ENCODE data around the gene KNTC1. TPM values are rescaled to one million over a fixed set of nuclear protein-coding genes. Genes with fewer than 3 reads are reported as not detected.
"Not testable (repeated sequence)": the region's sequence is repeated elsewhere in the genome, so short reads cannot be mapped to it uniquely, and the experiment has no call there.

KNTC1 gene
- total RNA-seq, 1 donor from 2014 or later = 249 TPM

DNA sequence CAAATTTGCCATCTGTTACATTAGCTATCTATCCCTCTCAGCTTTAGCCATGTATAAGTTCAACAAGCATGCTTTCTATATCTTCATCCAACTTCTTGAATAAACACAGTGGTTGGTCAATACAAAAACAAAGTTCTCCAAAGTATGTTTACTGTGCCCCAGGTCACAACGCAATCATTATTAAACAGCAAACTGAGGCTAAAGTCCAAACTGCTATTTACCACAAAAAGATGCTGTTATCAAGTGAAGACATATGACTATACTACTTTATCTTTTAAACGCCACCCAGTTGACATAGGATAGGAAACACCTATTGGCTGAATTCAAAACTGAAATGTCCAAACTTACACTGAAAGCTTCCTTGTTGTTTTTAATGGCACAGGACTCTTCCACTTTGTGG, 38.0 kb upstream of the KNTC1 start:
- H4K20me1 ChIP-seq (ENCODE audit: low read depth) = peaks cover 5% of the 10 kb centered on the region
- no peaks in the 10 kb centered on the region for H3K27me3 ChIP-seq
- H3K4me3 ChIP-seq = no peak overlapping the region
- Mint-ChIP-seq H3K36me3 (peaks cover 31% of the 10 kb centered on the region), H3K27ac (no peak overlapping the region), H3K4me3 (no peak overlapping the region), H3K4me1 (no peaks in the 10 kb centered on the region), H3K9me3 (no peaks in the 10 kb centered on the region), H3K27me3 (ENCODE audit: insufficient read depth, low read depth) (no peaks in the 10 kb centered on the region)
- no peak overlapping the region for H3K4me2 ChIP-seq
- no peaks in the 10 kb centered on the region for H3K4me1 ChIP-seq
- H3K36me3 ChIP-seq = peaks cover 26% of the 10 kb centered on the region
- DNase-seq (ENCODE audit: low spot score) = no peak
- peaks cover 15% of the 10 kb centered on the region for H3K79me2 ChIP-seq (ENCODE audit: low read depth)
- no peak overlapping the region for H2AFZ ChIP-seq (replicated peaks)
- H3K9ac ChIP-seq = no peak overlapping the region
- TF ChIP-seq EZH2phosphoT487 (IDR thresholded peaks at IDR 0.05) = no peak
- TF ChIP-seq, protein P1, sequence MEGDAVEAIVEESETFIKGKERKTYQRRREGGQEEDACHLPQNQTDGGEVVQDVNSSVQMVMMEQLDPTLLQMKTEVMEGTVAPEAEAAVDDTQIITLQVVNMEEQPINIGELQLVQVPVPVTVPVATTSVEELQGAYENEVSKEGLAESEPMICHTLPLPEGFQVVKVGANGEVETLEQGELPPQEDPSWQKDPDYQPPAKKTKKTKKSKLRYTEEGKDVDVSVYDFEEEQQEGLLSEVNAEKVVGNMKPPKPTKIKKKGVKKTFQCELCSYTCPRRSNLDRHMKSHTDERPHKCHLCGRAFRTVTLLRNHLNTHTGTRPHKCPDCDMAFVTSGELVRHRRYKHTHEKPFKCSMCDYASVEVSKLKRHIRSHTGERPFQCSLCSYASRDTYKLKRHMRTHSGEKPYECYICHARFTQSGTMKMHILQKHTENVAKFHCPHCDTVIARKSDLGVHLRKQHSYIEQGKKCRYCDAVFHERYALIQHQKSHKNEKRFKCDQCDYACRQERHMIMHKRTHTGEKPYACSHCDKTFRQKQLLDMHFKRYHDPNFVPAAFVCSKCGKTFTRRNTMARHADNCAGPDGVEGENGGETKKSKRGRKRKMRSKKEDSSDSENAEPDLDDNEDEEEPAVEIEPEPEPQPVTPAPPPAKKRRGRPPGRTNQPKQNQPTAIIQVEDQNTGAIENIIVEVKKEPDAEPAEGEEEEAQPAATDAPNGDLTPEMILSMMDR (IDR thresholded peaks at IDR 0.05) = no peak
- no peak for TF ChIP-seq EZH2 (IDR thresholded peaks at IDR 0.05)
- H3K9me3 ChIP-seq (ENCODE audit: low read depth) = no peaks in the 10 kb centered on the region
- H3K27ac ChIP-seq = no peak overlapping the region
- H3F3A ChIP-seq (ENCODE audit: low read depth) = no peaks in the 10 kb centered on the region

DNA sequence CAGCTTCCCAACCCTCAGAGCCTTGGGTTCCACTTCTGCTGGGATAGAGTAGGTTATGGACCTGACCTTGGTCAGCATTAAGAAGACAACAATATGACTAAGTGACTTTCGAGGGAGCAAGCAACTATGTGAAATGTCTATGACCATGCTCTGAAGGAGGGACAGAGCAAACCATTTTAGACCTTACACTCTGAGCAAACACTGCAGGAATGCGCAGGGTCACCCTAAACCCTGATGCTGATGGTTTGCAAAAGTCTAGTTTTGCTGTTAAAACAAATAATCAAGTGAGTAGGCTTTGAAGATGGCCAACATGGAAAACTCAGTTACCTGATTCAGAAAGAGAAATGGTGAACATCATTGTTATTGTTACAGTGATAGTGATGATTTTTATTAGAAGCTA, 35.1 kb upstream of the KNTC1 start:
- no peak overlapping the region for H3K27ac Mint-ChIP-seq
- H3F3A ChIP-seq (ENCODE audit: low read depth) = no peaks in the 10 kb centered on the region

DNA sequence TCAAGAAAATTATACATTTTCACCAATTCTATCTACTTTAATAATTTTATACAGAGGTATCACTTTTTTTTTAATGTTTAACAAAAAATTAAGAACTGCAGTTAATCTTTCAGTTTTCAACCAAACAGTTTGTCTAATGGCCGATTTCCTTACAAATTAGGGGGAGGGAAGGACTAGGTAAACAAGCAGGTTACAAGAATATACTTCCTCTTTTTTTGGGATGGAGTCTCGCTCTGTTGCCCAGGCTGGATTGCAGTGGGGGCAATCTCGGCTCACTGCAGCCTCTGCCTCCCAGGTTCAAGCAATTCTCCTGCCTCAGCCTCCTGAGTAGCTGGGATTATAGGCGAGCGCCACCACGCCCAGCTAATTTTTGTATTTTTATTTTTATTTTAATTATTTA, 33.8 kb upstream of the KNTC1 start:
- not testable (repeated sequence) for H3F3A ChIP-seq (ENCODE audit: low read depth); H3K27ac ChIP-seq; DNase-seq (ENCODE audit: low spot score); H3K9me3 ChIP-seq (ENCODE audit: low read depth); H4K20me1 ChIP-seq (ENCODE audit: low read depth); H2AFZ ChIP-seq (replicated peaks); H3K9ac ChIP-seq; H3K9me3 Mint-ChIP-seq; H3K4me1 Mint-ChIP-seq; H3K4me3 ChIP-seq; H3K27ac Mint-ChIP-seq; H3K4me3 Mint-ChIP-seq; H3K4me2 ChIP-seq; H3K27me3 ChIP-seq; H3K27me3 Mint-ChIP-seq (ENCODE audit: insufficient read depth, low read depth); H3K4me1 ChIP-seq
- peaks cover 28% of the 10 kb centered on the region for H3K36me3 Mint-ChIP-seq
- Histone ChIP-seq H3K36me3 (peaks cover 24% of the 10 kb centered on the region), H3K79me2 (ENCODE audit: low read depth) (peaks cover 53% of the 10 kb centered on the region)

More for the DNA sequence above, 35.1 kb upstream of the KNTC1 start:
- peaks cover 29% of the 10 kb centered on the region for H3K36me3 Mint-ChIP-seq
- H3K4me3 Mint-ChIP-seq = no peak overlapping the region
- H3K27ac ChIP-seq = no peak overlapping the region
- H2AFZ ChIP-seq (replicated peaks) = no peak overlapping the region
- no peaks in the 10 kb centered on the region for H3K9me3 ChIP-seq (ENCODE audit: low read depth)
- no peaks in the 10 kb centered on the region for H3K27me3 ChIP-seq
- no peaks in the 10 kb centered on the region for H3K27me3 Mint-ChIP-seq (ENCODE audit: insufficient read depth, low read depth)
- H3K4me2 ChIP-seq = no peak overlapping the region
- no peaks in the 10 kb centered on the region for H3K9me3 Mint-ChIP-seq
- no peak for DNase-seq (ENCODE audit: low spot score)
- peaks cover 2% of the 10 kb centered on the region for H3K4me1 Mint-ChIP-seq
- H3K4me1 ChIP-seq = no peaks in the 10 kb centered on the region
- peaks cover 30% of the 10 kb centered on the region for H3K36me3 ChIP-seq
- H3K79me2 ChIP-seq (ENCODE audit: low read depth) = peaks cover 41% of the 10 kb centered on the region
- no peak overlapping the region for H3K4me3 ChIP-seq
- TF ChIP-seq EZH2phosphoT487 (IDR thresholded peaks at IDR 0.05) (no peak), EZH2 (IDR thresholded peaks at IDR 0.05) (no peak)
- TF ChIP-seq, protein P1 (IDR thresholded peaks at IDR 0.05) = no peak
- H3K9ac ChIP-seq = no peak overlapping the region
- H4K20me1 ChIP-seq (ENCODE audit: low read depth) = peaks cover 5% of the 10 kb centered on the region

DNA sequence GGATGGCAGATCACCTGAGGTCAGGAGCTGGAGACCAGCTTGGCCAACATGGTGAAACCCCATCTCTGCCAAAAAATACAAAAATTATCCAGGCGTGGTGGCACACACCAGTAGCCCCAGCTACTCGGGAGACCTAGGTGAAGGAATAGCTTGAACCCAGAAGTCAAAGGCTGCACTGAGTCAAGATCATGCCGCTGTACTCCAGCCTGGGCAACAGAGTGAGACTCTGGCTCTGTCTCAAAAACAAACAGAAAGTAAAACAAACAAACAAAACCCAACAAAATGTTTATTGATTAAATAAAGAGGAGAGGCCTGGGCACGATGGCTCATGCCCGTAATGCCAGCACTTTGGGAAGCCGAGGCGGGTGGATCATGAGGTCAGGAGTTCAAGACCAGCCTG, 31.8 kb upstream of the KNTC1 start:
- no peak overlapping the region for H3K4me3 Mint-ChIP-seq
- TF ChIP-seq EZH2 (IDR thresholded peaks at IDR 0.05) = no peak
- TF ChIP-seq, protein P1 (IDR thresholded peaks at IDR 0.05) = no peak
- no peak for TF ChIP-seq EZH2phosphoT487 (IDR thresholded peaks at IDR 0.05)

More for the DNA sequence above, 31.8 kb upstream of the KNTC1 start:
- H4K20me1 ChIP-seq (ENCODE audit: low read depth) = peaks cover 10% of the 10 kb centered on the region
- peaks cover 11% of the 10 kb centered on the region for H3K4me1 ChIP-seq
- no peak overlapping the region for H3K27ac ChIP-seq
- peaks cover 5% of the 10 kb centered on the region for H3F3A ChIP-seq (ENCODE audit: low read depth)
- H3K9ac ChIP-seq = no peak overlapping the region
- H3K9me3 Mint-ChIP-seq = no peaks in the 10 kb centered on the region
- peaks cover 14% of the 10 kb centered on the region for H3K4me1 Mint-ChIP-seq
- H3K79me2 ChIP-seq (ENCODE audit: low read depth) = peaks cover 73% of the 10 kb centered on the region
- peaks cover 11% of the 10 kb centered on the region for H3K36me3 ChIP-seq
- H3K4me3 ChIP-seq = no peak overlapping the region
- no peak overlapping the region for H2AFZ ChIP-seq (replicated peaks)
- H3K27me3 Mint-ChIP-seq (ENCODE audit: insufficient read depth, low read depth) = no peaks in the 10 kb centered on the region
- H3K27me3 ChIP-seq = no peaks in the 10 kb centered on the region
- no peak for DNase-seq (ENCODE audit: low spot score)
- no peak overlapping the region for H3K4me2 ChIP-seq
- H3K9me3 ChIP-seq (ENCODE audit: low read depth) = no peaks in the 10 kb centered on the region
- peaks cover 26% of the 10 kb centered on the region for H3K36me3 Mint-ChIP-seq
- H3K27ac Mint-ChIP-seq = no peak overlapping the region
